Measurements from ENCODE around the gene RAB8A. TPM values are rescaled to one million over a fixed set of nuclear protein-coding genes. Genes with fewer than 3 reads are reported as not detected.

The RAB8A gene
- total RNA-seq, 2 experiments from 2014 or later: 156 to 167 TPM

DNA sequence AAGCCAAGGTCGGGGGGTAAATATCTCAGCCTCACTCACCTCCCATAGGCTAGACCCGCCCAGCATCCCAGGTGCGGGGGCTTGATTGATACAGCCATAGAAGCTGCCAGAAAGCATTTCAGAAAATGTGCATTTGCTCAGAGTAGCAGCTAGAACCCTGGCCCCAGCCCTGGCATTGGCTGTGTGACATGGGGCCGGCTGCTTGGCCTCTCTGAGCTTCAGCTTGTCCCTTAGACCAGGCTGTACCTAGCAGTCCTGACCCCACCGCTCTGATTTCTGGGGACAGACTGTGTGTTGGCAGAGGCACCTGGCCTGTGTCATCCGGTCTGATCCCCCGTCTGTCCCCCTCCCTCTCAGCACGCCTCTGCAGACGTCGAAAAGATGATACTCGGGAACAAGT is 15.4 kb downstream of the RAB8A start:
- DNase-seq (no peak), ATAC-seq (no peak)
- CTCF ChIA-PET: no interaction called here
- H3K4me1 Mint-ChIP-seq (ENCODE audit: low read depth): peaks cover 16% of the 10 kb centered on the region
- H3K27ac Mint-ChIP-seq: no peak overlapping the region
- no peaks in the 10 kb centered on the region for H3K27me3 Mint-ChIP-seq (ENCODE audit: low read depth)
- no peak overlapping the region for H3K4me3 Mint-ChIP-seq
- H3K36me3 Mint-ChIP-seq (ENCODE audit: low read depth): peaks cover 83% of the 10 kb centered on the region
- POLR2A ChIA-PET: interaction anchor here (1.9 kb wide), 1 partner anchor 9 kb away, joined by 7 read pairs; no protein-coding TSS in a partner anchor
- no peaks in the 10 kb centered on the region for H3K9me3 Mint-ChIP-seq (ENCODE audit: insufficient read depth)

DNA sequence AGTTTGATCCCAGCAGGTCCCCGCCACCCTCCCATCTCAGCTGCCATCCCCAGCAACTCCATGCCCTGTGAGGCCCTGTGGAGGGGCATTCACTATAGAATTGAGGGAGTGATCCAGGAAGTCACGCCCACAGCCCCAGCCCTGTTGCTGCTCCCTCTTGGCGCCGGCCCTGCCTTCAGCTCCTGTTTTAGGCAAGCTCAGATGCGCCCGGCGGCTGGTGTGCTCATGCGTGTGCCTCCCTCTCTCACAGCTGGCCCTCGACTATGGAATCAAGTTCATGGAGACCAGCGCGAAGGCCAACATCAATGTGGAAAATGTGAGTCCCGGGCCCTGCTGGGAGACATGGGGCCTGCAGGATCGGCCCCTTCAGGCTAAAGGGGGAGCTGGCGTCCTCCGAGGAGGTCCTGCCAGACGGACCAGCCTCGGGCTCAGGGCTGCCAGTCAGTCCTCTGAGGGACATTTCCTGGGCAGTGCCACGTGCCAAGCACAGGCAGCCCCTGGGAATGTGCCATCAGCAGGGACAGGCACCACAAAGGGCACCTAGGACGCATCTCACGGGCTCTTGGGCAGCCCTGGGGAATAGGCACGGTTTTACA is 16.2 kb downstream of the RAB8A start:
- no peak overlapping the region for H3K27ac Mint-ChIP-seq
- ChIA-PET POLR2A (interaction anchor here (1.2 kb wide), 1 partner anchor 11 kb away, joined by 3 read pairs; no protein-coding TSS in a partner anchor), CTCF (no interaction called here)
- H3K27me3 Mint-ChIP-seq (ENCODE audit: low read depth): no peaks in the 10 kb centered on the region
- DNase-seq: no peak
- no peaks in the 10 kb centered on the region for H3K9me3 Mint-ChIP-seq (ENCODE audit: insufficient read depth)
- H3K36me3 Mint-ChIP-seq (ENCODE audit: low read depth): peaks cover 83% of the 10 kb centered on the region
- no peak overlapping the region for H3K4me3 Mint-ChIP-seq
- peaks cover 10% of the 10 kb centered on the region for H3K4me1 Mint-ChIP-seq (ENCODE audit: low read depth)
- ATAC-seq: no peak

DNA sequence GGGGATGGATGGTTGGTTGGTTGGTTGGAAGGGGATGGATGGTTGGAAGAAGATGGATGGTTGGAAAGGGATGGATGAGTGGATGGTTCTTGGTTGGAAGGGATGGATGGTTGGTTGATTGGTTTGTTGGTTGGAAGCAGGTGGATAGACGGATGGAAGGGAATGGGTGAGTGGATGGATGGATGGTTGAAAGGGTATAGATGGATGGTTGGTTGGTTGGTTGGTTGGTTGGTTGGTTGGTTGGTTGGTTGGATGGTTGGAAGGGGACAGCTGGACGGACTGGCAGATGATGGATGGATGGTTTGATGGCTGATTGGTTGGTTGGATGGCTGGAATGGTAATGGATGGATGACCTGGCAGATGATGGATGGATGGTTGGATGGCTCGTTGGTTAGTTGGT is 20.0 kb downstream of the RAB8A start:
- ChIA-PET POLR2A (no interaction called here), CTCF (no interaction called here)
- peaks cover 78% of the 10 kb centered on the region for H3K36me3 Mint-ChIP-seq (ENCODE audit: low read depth)
- H3K4me3 Mint-ChIP-seq: no peak overlapping the region
- peaks cover 17% of the 10 kb centered on the region for H3K4me1 Mint-ChIP-seq (ENCODE audit: low read depth)
- H3K27ac Mint-ChIP-seq: peak overlapping the region; percentile 22
- no peaks in the 10 kb centered on the region for H3K27me3 Mint-ChIP-seq (ENCODE audit: low read depth)
- DNase-seq (no peak), ATAC-seq (no peak)
- H3K9me3 Mint-ChIP-seq (ENCODE audit: insufficient read depth): no peaks in the 10 kb centered on the region

DNA sequence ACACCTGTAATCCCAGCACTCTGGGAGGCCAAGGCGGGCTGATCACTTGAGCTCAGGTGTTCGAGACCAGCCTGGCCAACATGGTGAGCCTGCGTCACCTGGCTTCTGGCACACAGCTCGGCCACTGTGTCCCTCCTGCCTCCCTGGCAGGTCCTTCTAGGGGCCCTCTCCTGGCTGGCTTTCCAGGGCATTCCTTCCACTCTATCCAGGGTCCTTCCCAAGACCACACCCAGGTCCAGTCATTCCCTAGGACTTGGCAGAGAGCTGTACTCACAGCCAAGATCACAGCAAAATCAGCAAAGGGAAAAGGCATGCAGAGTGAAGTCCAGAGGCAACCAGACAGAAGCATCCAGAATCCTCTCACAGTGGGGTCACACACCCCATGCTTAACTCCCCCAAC is 22.1 kb downstream of the RAB8A start:
- ChIA-PET POLR2A (interaction anchor here (0.9 to 1.0 kb wide), 2 partner anchors 10 to 15 kb away, joined by 3 to 4 read pairs; partner anchors contain the start of gene HSH2D), CTCF (no interaction called here)
- Mint-ChIP-seq H3K4me3 (no peak overlapping the region), H3K4me1 (ENCODE audit: low read depth) (peaks cover 27% of the 10 kb centered on the region), H3K27ac (peak overlapping the region; percentile 43), H3K36me3 (ENCODE audit: low read depth) (peaks cover 69% of the 10 kb centered on the region), H3K27me3 (ENCODE audit: low read depth) (no peaks in the 10 kb centered on the region), H3K9me3 (ENCODE audit: insufficient read depth) (no peaks in the 10 kb centered on the region)
- no peak for ATAC-seq
- no peak for DNase-seq

DNA sequence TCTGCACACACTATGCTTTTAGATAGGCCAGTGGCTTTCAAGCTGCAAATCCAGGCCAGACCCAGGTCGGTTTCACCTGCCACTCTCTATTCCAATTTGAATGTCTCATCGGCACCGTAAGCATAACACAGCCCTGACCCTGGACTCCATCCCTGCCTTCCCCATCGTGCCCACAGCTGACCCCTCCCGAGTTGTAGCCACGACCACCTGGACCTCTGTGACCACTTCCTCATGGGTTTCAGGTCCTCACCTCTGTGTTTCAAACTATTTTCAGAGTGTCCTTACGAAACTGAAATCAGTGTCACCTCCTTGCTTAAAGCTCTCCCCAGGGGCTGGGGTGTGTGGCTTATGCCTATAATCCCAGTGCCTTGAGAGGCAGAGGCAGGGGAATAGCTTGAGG is 22.8 kb downstream of the RAB8A start:
- no peaks in the 10 kb centered on the region for H3K27me3 Mint-ChIP-seq (ENCODE audit: low read depth)
- no peak for DNase-seq
- H3K4me3 Mint-ChIP-seq: no peak overlapping the region
- peaks cover 34% of the 10 kb centered on the region for H3K4me1 Mint-ChIP-seq (ENCODE audit: low read depth)
- CTCF ChIA-PET: no interaction called here
- H3K27ac Mint-ChIP-seq: peak overlapping the region; percentile 31
- H3K36me3 Mint-ChIP-seq (ENCODE audit: low read depth): peaks cover 62% of the 10 kb centered on the region
- POLR2A ChIA-PET: interaction anchor here (0.9 to 1.7 kb wide), 2 partner anchors 9 to 15 kb away, joined by 3 to 6 read pairs; partner anchors contain the start of gene HSH2D
- no peak for ATAC-seq
- H3K9me3 Mint-ChIP-seq (ENCODE audit: insufficient read depth): no peaks in the 10 kb centered on the region

DNA sequence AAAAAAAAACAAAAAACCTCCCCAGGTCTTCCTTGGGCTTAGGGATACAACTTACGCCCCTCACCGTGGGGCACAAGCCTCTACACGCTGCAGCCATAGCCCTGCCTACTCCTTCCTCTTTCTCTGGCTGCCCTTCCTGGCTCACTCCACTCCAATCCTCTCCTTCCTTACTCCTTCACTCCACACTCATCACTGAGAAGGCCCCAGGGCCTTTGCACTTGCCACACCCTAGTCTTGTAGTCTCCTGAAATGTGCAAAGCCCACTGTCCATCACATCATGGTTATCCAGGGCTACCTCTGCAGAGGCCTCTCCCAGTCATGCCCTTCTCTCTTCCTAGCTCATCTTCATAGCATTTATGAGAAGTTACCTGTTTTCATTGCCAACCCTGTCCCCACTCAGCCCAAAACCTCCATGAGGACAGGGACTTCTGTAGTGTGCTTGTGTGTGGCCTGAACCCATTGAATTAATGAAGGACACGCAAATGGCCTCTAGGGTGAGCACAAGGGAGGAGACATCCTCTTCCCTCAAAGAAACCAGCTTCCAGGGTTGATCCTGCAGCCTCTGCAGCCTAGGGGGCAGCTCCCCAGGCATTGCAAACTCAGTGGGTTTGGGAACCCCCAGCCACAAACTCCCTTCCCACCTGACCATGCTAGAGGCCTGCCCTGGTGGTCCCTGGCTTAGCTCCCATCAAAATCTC is 23.9 kb downstream of the RAB8A start:
- Mint-ChIP-seq H3K4me1 (ENCODE audit: low read depth) (peaks cover 45% of the 10 kb centered on the region), H3K9me3 (ENCODE audit: insufficient read depth) (no peaks in the 10 kb centered on the region), H3K36me3 (ENCODE audit: low read depth) (peaks cover 53% of the 10 kb centered on the region), H3K27me3 (ENCODE audit: low read depth) (no peaks in the 10 kb centered on the region), H3K4me3 (no peak overlapping the region), H3K27ac (peak overlapping the region; percentile 72)
- CTCF ChIA-PET: no interaction called here
- no peak for ATAC-seq
- DNase-seq: no peak
- POLR2A ChIA-PET: interaction anchor here (0.6 to 1.7 kb wide), 3 partner anchors 8 to 28 kb away, joined by 3 to 7 read pairs (median 6); partner anchors contain the start of gene HSH2D

DNA sequence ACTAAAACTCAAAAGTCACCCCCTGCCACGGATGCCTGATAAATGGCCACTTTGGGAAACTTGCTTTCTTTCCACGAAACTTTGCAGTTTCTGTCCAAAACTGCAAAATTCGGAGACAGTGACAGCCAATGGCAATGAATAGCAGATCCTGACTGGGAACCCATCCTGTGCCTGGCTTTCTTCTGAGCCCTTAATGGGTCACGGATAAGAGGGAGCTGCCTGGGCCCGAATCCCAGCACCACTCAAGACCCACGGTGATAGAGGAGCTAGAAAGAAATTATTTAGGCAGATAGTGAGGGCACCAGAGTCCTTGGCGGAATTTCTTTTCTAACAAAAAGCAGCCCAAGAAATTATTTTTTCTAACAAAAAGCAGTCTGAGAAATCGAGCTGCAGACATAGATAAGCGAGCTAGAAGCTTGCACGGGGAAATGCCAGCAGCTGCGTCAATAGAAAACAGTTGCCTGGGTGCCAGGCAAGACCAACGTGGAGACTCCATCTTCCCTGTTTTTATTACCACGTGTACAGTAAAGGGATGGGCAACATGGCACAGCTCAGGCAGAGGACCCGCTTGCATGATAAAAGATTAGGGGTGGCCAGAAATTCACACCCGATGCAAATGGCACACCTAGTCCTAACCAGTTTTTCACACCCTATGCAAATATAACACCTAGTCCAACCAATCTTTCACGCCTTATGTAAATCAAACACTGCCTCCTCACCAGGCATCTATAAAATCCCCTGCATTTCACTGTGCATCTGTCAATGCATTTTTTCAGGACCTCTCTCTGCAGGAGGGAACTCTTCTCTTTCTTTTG is 24.7 kb downstream of the RAB8A start:
- no peak for DNase-seq
- Mint-ChIP-seq H3K27ac (no peak overlapping the region), H3K9me3 (ENCODE audit: insufficient read depth) (no peaks in the 10 kb centered on the region), H3K36me3 (ENCODE audit: low read depth) (peaks cover 45% of the 10 kb centered on the region), H3K4me1 (ENCODE audit: low read depth) (peaks cover 50% of the 10 kb centered on the region), H3K4me3 (no peak overlapping the region), H3K27me3 (ENCODE audit: low read depth) (no peaks in the 10 kb centered on the region)
- POLR2A ChIA-PET: interaction anchor here (0.6 to 1.7 kb wide), 4 partner anchors 7 to 703 kb away, joined by 3 to 7 read pairs (median 4); partner anchors contain the start of gene HSH2D
- ATAC-seq: no peak
- CTCF ChIA-PET: no interaction called here

DNA sequence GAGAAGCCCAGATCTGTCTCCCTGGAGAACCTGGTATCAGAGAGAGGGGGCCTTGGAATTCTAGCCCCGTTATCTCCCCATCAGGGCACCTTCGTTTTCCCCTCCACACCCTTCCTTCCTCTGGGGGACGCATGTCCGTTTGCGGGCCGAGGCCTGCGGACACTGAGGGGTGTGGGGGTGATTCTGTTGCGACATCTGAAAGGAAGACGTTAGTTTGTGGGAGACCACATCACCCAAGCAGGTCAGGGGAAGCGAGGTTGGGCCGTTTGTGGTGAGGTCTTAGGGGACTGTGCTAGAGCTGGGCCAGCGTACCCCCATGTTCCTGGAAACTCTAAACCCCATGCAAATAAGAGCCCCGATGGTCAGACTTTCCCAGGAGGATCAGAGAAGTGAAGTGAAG is 28.1 kb downstream of the RAB8A start:
- no peak for ATAC-seq
- Mint-ChIP-seq H3K4me1 (ENCODE audit: low read depth) (peaks cover 56% of the 10 kb centered on the region), H3K27me3 (ENCODE audit: low read depth) (no peaks in the 10 kb centered on the region), H3K4me3 (peak overlapping the region; percentile 57), H3K27ac (peak overlapping the region; percentile 82), H3K9me3 (ENCODE audit: insufficient read depth) (peaks cover 3% of the 10 kb centered on the region), H3K36me3 (ENCODE audit: low read depth) (peaks cover 26% of the 10 kb centered on the region)
- POLR2A ChIA-PET: interaction anchor here (0.6 to 1.2 kb wide), 2 partner anchors 15 to 39 kb away, joined by 3 to 4 read pairs; no protein-coding TSS in a partner anchor
- peak; percentile 52 for DNase-seq
- CTCF ChIA-PET: interaction anchor here (1.2 to 2.0 kb wide), 2 partner anchors 46 to 99 kb away, joined by 3 to 9 read pairs; partner anchors contain the start of gene FAM32A

DNA sequence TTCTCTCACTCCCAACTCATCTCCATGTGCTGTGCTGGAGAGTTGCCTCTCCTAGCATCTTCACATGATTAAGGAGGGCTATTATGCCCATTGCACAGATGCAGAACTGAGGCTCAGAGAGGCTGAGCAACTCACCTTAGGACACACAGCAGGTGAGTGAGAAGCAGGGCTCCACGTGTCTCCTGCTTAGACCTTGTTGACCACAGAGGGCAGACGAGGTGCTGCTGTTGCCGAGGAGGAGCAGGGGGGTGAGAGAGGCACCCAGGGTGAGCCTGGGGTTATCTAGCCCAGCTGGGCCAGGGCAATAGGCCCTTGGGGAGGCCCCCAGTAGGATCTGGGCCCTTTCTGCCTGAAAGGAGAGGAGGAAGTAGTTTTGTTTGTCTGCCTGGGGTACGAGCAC is 29.4 kb downstream of the RAB8A start:
- no peak overlapping the region for H3K4me3 Mint-ChIP-seq
- peaks cover 61% of the 10 kb centered on the region for H3K4me1 Mint-ChIP-seq (ENCODE audit: low read depth)
- peaks cover 29% of the 10 kb centered on the region for H3K36me3 Mint-ChIP-seq (ENCODE audit: low read depth)
- peaks cover 3% of the 10 kb centered on the region for H3K9me3 Mint-ChIP-seq (ENCODE audit: insufficient read depth)
- peak overlapping the region; percentile 87 for H3K27ac Mint-ChIP-seq
- ChIA-PET CTCF (interaction anchor here (1.6 kb wide), 2 partner anchors 30 to 70 kb away, joined by 4 read pairs; no protein-coding TSS in a partner anchor), POLR2A (interaction anchor here (0.6 to 1.9 kb wide), 5 partner anchors 13 to 1126 kb away, joined by 3 to 8 read pairs (median 3); partner anchors contain the start of gene RAB8A)
- no peaks in the 10 kb centered on the region for H3K27me3 Mint-ChIP-seq (ENCODE audit: low read depth)
- DNase-seq (peak; percentile 40), ATAC-seq (peak; percentile 11)

DNA sequence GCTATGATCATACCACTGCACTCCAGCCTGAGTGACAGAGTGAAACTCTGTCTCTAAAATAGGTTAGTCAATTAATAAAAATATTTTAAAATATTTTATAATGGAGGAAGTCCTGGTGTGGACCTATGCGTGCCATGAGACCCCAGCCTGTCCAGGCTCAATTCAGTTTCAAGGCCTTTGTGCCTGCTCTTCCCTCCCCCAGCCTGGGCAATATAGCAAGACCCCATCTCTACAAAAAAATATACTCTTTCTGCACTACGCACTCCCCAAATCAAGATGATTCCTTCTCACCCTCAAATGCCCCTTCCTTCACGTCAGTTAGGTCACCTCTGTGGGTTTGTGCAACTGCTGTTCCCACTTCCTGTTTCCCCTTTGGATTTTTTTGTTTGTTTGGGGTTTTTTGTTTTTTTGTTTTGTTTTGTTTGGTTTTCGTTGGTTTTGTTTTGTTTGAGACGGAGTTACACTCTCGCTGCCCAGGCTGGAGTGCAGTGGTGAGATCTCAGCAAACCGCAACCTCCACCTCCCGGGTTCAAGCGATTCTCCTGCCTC is 30.4 kb downstream of the RAB8A start:
- H3K27me3 Mint-ChIP-seq (ENCODE audit: low read depth): no peaks in the 10 kb centered on the region
- H3K36me3 Mint-ChIP-seq (ENCODE audit: low read depth): peaks cover 34% of the 10 kb centered on the region
- H3K4me3 Mint-ChIP-seq: peak overlapping the region; percentile 26
- DNase-seq: no peak
- peak overlapping the region; percentile 99 for H3K27ac Mint-ChIP-seq
- ATAC-seq: no peak
- H3K9me3 Mint-ChIP-seq (ENCODE audit: insufficient read depth): peaks cover 3% of the 10 kb centered on the region
- CTCF ChIA-PET: interaction anchor here (1.6 to 2.2 kb wide), 3 partner anchors 31 to 71 kb away, joined by 4 to 14 read pairs (median 4); partner anchors contain the start of gene RAB8A
- POLR2A ChIA-PET: interaction anchor here (0.8 to 1.9 kb wide), 4 partner anchors 12 to 65 kb away, joined by 3 to 8 read pairs (median 4); partner anchors contain the start of genes RAB8A and TPM4
- H3K4me1 Mint-ChIP-seq (ENCODE audit: low read depth): peaks cover 61% of the 10 kb centered on the region

Measured in activated CD8-positive, alpha-beta T cell treated with anti-CD3 and anti-CD28 coated beads, Interleukin-2, amount 10 ng/mL, durations not matched to agents 7 days and 5 days (primary cell).